PFSK-1 (cell line): ENCODE data around the gene NFS1.

ENCODE experiments used
- POLR2AphosphoS5 ChIP-seq: IDR thresholded peaks from 2 replicates; pipeline ENCODE4 v1.6.1; 2012; ENCODE audit warnings: low read depth, mild to moderate bottlenecking, control low read depth, low read length, moderate library complexity
- SIN3A ChIP-seq: IDR thresholded peaks from 2 replicates; pipeline ENCODE4 v1.6.1; 2012; ENCODE audit warnings: mild to moderate bottlenecking, low read length, moderate library complexity, borderline replicate concordance; ENCODE audit not compliant: insufficient read depth
- TF ChIP-seq, protein P1 (sequence below), 2 experiments: IDR thresholded peaks; 2 replicates each; pipeline versions ENCODE4 v1.6.1 to v1.8.0; 2011 to 2012; ENCODE audit warnings: low read depth in 2 of 2, low read length in 2 of 2, control low read depth in 1 of 2, inconsistent platforms in 1 of 2, mild to moderate bottlenecking in 1 of 2, moderate library complexity in 1 of 2; ENCODE audit not compliant: insufficient read depth in 1 of 2

DNA sequence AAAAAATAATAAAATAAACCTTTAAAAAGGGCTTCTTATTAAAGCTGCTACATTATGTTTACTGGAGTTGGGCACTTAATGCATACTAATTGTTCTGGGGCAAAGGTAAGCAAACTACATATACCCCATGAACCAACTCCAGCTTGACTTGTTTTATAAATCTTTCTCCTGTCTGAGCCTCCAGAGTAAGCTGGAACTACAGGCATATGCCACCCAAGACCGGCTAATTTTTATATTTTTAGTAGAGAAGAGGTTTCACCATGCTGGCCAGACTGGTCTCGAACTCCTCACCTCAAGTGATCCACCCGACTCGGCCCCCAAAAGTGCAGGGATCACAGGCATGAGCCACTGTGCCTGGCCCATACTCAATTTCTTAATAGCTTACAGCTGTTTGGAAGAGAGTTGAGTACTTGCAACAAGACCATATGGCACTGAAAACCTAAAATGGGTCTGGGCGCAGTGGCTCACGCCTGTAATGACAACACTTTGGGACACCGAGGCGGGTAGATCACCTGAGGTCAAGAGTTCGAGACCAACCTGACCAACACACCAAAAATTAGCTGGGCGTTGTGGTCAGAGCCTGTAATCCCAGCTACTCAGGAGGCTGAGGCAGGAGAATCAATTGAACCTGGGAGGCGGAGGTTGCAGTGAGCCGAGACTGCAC, 20.0 kb upstream of the NFS1 start:
- TF ChIP-seq, protein P1, sequence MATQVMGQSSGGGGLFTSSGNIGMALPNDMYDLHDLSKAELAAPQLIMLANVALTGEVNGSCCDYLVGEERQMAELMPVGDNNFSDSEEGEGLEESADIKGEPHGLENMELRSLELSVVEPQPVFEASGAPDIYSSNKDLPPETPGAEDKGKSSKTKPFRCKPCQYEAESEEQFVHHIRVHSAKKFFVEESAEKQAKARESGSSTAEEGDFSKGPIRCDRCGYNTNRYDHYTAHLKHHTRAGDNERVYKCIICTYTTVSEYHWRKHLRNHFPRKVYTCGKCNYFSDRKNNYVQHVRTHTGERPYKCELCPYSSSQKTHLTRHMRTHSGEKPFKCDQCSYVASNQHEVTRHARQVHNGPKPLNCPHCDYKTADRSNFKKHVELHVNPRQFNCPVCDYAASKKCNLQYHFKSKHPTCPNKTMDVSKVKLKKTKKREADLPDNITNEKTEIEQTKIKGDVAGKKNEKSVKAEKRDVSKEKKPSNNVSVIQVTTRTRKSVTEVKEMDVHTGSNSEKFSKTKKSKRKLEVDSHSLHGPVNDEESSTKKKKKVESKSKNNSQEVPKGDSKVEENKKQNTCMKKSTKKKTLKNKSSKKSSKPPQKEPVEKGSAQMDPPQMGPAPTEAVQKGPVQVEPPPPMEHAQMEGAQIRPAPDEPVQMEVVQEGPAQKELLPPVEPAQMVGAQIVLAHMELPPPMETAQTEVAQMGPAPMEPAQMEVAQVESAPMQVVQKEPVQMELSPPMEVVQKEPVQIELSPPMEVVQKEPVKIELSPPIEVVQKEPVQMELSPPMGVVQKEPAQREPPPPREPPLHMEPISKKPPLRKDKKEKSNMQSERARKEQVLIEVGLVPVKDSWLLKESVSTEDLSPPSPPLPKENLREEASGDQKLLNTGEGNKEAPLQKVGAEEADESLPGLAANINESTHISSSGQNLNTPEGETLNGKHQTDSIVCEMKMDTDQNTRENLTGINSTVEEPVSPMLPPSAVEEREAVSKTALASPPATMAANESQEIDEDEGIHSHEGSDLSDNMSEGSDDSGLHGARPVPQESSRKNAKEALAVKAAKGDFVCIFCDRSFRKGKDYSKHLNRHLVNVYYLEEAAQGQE (IDR thresholded peaks at IDR 0.05; ENCODE audit: insufficient read depth in 1 of 2, low read depth in 2 of 2, low read length in 2 of 2), result no peak
- TF ChIP-seq SIN3A, result no peak
- TF ChIP-seq POLR2AphosphoS5, result no peak
